HCT116 (cell line): ENCODE results near the gene WAC. TPM values are rescaled to one million over a fixed set of nuclear protein-coding genes. Genes with fewer than 3 reads are reported as not detected.

Source experiments
- ATAC-seq: fragments of 200-7000 bp; cut with Tn5 transposase; 2 replicates; pipeline ENCODE4 v1.9.1; 2020; ENCODE audit warnings: mild to moderate bottlenecking, moderate library complexity
- BruUV-seq: library from RNA; stranded (reverse); fragments of 400-500 nt; replicated peaks from 2 replicates; lab custom pipeline; 2021; lab: Mats Ljungman, UMichigan
- CTCF ChIA-PET: fragments of 300-600 bp; sonication (Branson Sonifier 250); formaldehyde crosslinking; loops from one replicate; lab custom pipeline; 2021; ENCODE audit warnings: antibody characterized with exemption; lab: Charles Lee
- POLR2A ChIA-PET: fragments of 300-600, 350-600 bp; sonication (Branson Sonifier 250); formaldehyde crosslinking; loops from one replicate; lab custom pipeline; 2021; ENCODE audit warnings: antibody characterized with exemption; lab: Charles Lee
- RAD21 ChIA-PET, 2 experiments: fragments of 300-600 bp; sonication (Branson Sonifier 250); formaldehyde crosslinking; loops; one replicate each; lab custom pipeline; 2023; ENCODE audit warnings: low total read pairs in 2 of 2; ENCODE audit not compliant: uncharacterized antibody in 2 of 2, unreplicated experiment in 2 of 2, low non-redundant PET in 1 of 2; lab: Charles Lee
- DNase-seq: peaks from one replicate; pipeline ENCODE4 v3.0.0-alpha.2; 2010; ENCODE audit warnings: low read depth, low spot score
- H2AFZ ChIP-seq: fragments of 200-600 bp; shearing (Covaris generic), sonication (generic); 2 replicates; pipeline ENCODE4 v1.6.1; 2017; ENCODE audit warnings: low read depth, mixed run types, mixed read lengths, antibody characterized with exemption, low read length; ENCODE audit not compliant: poor library complexity, severe bottlenecking
- H3K27ac ChIP-seq: 2 replicates; pipeline ENCODE4 v1.5.1; 2012; ENCODE audit warnings: low read depth, low read length
- H3K27me3 ChIP-seq: fragments of 200-600 bp; sonication (generic); 2 replicates; pipeline ENCODE4 v1.6.1; 2016; ENCODE audit warnings: mixed run types, low read length, mixed read lengths; ENCODE audit not compliant: insufficient read depth
- H3K36me3 ChIP-seq, 2 experiments: fragments of 200-500 bp in 1 of 2; fragments of 200-600 bp in 1 of 2; sonication (Bioruptor generic) in 1 of 2; sonication (generic) in 1 of 2; 2 replicates each; pipeline versions ENCODE4 v1.5.1 to v1.6.1; 2014 to 2016; ENCODE audit warnings: low read length in 2 of 2, inconsistent platforms in 1 of 2, mixed read lengths in 1 of 2, mixed run types in 1 of 2; ENCODE audit not compliant: insufficient read depth in 2 of 2, control insufficient read depth in 1 of 2
- H3K4me1 ChIP-seq, 2 experiments: fragments of 200-600 bp in 1 of 2; sonication (generic) in 1 of 2; 2 replicates each; pipeline versions ENCODE4 v1.5.1 to v1.6.1; 2012 to 2017; ENCODE audit warnings: low read length in 2 of 2, inconsistent platforms in 1 of 2, mild to moderate bottlenecking in 1 of 2, mixed read lengths in 1 of 2, mixed run types in 1 of 2, moderate library complexity in 1 of 2; ENCODE audit not compliant: insufficient read depth in 2 of 2, control insufficient read depth in 1 of 2
- H3K4me2 ChIP-seq: fragments of 200-600 bp; sonication (generic); 2 replicates; pipeline ENCODE4 v1.6.1; 2017; ENCODE audit warnings: mixed run types, low read length, mixed read lengths
- H3K4me3 ChIP-seq, 2 experiments: fragments of 200-600 bp in 1 of 2; sonication (generic) in 1 of 2; replicated peaks in 1 of 2; 2 replicates each; pipeline ENCODE4 v1.5.1; 2011 to 2016; ENCODE audit warnings: low read length in 2 of 2, control low read depth in 1 of 2, low read depth in 1 of 2, mild to moderate bottlenecking in 1 of 2, mixed read lengths in 1 of 2, mixed run types in 1 of 2
- H3K79me2 ChIP-seq: fragments of 200-600 bp; sonication (generic); 2 replicates; pipeline ENCODE4 v1.6.1; 2017; ENCODE audit warnings: mild to moderate bottlenecking, mixed run types, low read length, moderate library complexity, mixed read lengths; ENCODE audit not compliant: insufficient read depth
- H3K9ac ChIP-seq: fragments of 200-600 bp; sonication (generic); 2 replicates; pipeline ENCODE4 v1.6.1; 2016; ENCODE audit warnings: low read length, mixed read lengths
- H3K9me2 ChIP-seq: fragments of 200-600 bp; sonication (generic), shearing (Covaris generic); 2 replicates; pipeline ENCODE4 v1.6.1; 2017; ENCODE audit warnings: mixed run types, mild to moderate bottlenecking, moderate library complexity; ENCODE audit not compliant: insufficient read depth
- H3K9me3 ChIP-seq, 2 experiments: fragments of 200-500 bp in 1 of 2; fragments of 200-600 bp in 1 of 2; sonication (Bioruptor generic) in 1 of 2; sonication (generic) in 1 of 2; 2 replicates each; pipeline ENCODE4 v1.6.1; 2014 to 2017; ENCODE audit warnings: low read length in 2 of 2, mixed read lengths in 2 of 2, inconsistent platforms in 1 of 2, low read depth in 1 of 2, mild to moderate bottlenecking in 1 of 2, mixed run types in 1 of 2, moderate library complexity in 1 of 2; ENCODE audit not compliant: control insufficient read depth in 1 of 2, insufficient read depth in 1 of 2
- H4K20me1 ChIP-seq: fragments of 200-600 bp; sonication (generic), shearing (Covaris generic); 2 replicates; pipeline ENCODE4 v1.6.1; 2017; ENCODE audit warnings: mixed run types, mild to moderate bottlenecking, moderate library complexity; ENCODE audit not compliant: insufficient read depth
- CTCF ChIP-seq, 3 experiments: fragments of 200-600 bp in 1 of 3; sonication (generic) in 1 of 3; IDR thresholded peaks in 2 of 3; conservative IDR thresholded peaks in 1 of 3; 2 replicates each; pipeline ENCODE4 v1.5.1; 2012 to 2017; ENCODE audit warnings: low read depth in 2 of 3, low read length in 2 of 3, antibody characterized with exemption in 1 of 3, borderline replicate concordance in 1 of 3, control low read depth in 1 of 3, mild to moderate bottlenecking in 1 of 3, mixed read lengths in 1 of 3, mixed run types in 1 of 3, moderate library complexity in 1 of 3; ENCODE audit not compliant: insufficient read depth in 1 of 3
- EZH2phosphoT487 ChIP-seq: fragments of 200-600 bp; IDR thresholded peaks from 2 replicates; pipeline ENCODE4 v1.6.1; 2018; ENCODE audit warnings: antibody characterized with exemption, borderline replicate concordance
- FOSL1 ChIP-seq: IDR thresholded peaks from 2 replicates; pipeline ENCODE4 v1.6.1; 2012; ENCODE audit warnings: low read depth
- POLR2AphosphoS5 ChIP-seq: IDR thresholded peaks from 2 replicates; pipeline ENCODE4 v1.6.1; 2011; ENCODE audit warnings: mild to moderate bottlenecking, low read depth, low read length, moderate library complexity
- RAD21 ChIP-seq: IDR thresholded peaks from 2 replicates; pipeline ENCODE4 v1.6.1; 2012; ENCODE audit warnings: low read depth, mild to moderate bottlenecking
- ZBTB33 ChIP-seq: IDR thresholded peaks from 2 replicates; pipeline ENCODE4 v1.6.1; 2011; ENCODE audit warnings: mild to moderate bottlenecking, low read length, moderate library complexity; ENCODE audit not compliant: insufficient replicate concordance; ENCODE audit errors: extremely low read depth
- ZFX ChIP-seq: fragments of 450-650 bp; IDR thresholded peaks from 2 replicates; pipeline ENCODE4 v1.6.1; 2017
- intact Hi-C: fragments of 100-400 bp; cut with micrococcal nuclease; formaldehyde crosslinking; loops from 2 replicates; pipeline ENCODE4 v1.10.0; 2022
- total RNA-seq: library from RNA; stranded (reverse); gene quantifications from one replicate; pipeline ENCODE4 v1.2.1, GENCODE V29; 2021; ENCODE audit not compliant: unreplicated experiment

Gene WAC
- total RNA-seq, 1 experiment from 2014 or later = 117 TPM

- Histone ChIP-seq H3K27ac (no peak overlapping the region), H3K4me3 (no peak overlapping the region), H3K9me2 (no peaks in the 10 kb centered on the region), H3K9me3 (no peaks in the 10 kb centered on the region), H2AFZ (peak overlapping the region; percentile 25), H3K79me2 (no peaks in the 10 kb centered on the region), H3K4me2 (peak overlapping the region; percentile 12; the same call in 1 of the 2 replicates), H4K20me1 (no peaks in the 10 kb centered on the region), H3K36me3 (no peaks in the 10 kb centered on the region), H3K27me3 (no peaks in the 10 kb centered on the region), H3K4me1 (peaks cover 3 to 7% of the 10 kb centered on the region in 2 experiments; a peak in 2 of 4 replicates), H3K9ac (no peak overlapping the region)
- ChIA-PET RAD21 (interaction anchor here (0.5 to 1.5 kb wide), 2 partner anchors 401 to 676 kb away, joined by 3 to 4 read pairs; no protein-coding TSS in a partner anchor), CTCF (interaction anchor here (0.7 to 2.4 kb wide), 8 partner anchors 9 to 817 kb away, joined by 3 to 16 read pairs (median 5); no protein-coding TSS in a partner anchor), POLR2A (no interaction called here)
- no TSS peak for BruUV-seq
- ATAC-seq (peak; percentile 96), DNase-seq (peak; percentile 63)
- intact Hi-C loops = loop anchor here (1.0 to 2.0 kb wide), 4 partner anchors 34 to 676 kb away; no protein-coding TSS in a partner anchor
- TF ChIP-seq FOSL1 = no peak
- TF ChIP-seq RAD21 = peak; percentile 93
- no peak for TF ChIP-seq ZFX
- TF ChIP-seq EZH2phosphoT487 = no peak
- TF ChIP-seq ZBTB33 = no peak
- no peak for TF ChIP-seq POLR2AphosphoS5
- TF ChIP-seq CTCF (IDR thresholded peaks at IDR 0.05 in 2 of 3, conservative IDR thresholded peaks at IDR 0.05 in 1 of 3; ENCODE audit: borderline replicate concordance in 1 of 3, insufficient read depth in 1 of 3, low read depth in 2 of 3, low read length in 2 of 3) = peak; percentile 72 to 96 (median 93)
Observed at GRCh38 chr10:28628184-28628893, 95.4 kb downstream of the WAC start.
